NCI-H1092 (cell line): ENCODE results near the gene CTF1.
"Not testable (repeated sequence)": the region's sequence is repeated elsewhere in the genome, so short reads cannot be mapped to it uniquely, and the experiment has no call there.

Experiments
- DNase-seq: peaks from one replicate; lab custom pipeline; 2025; lab: John Stamatoyannopoulos, UW

The CTF1 gene

GRCh38 chr16:30930160-30930571, 33.8 kb downstream of the CTF1 start:
- no peak for DNase-seq

GRCh38 chr16:30931068-30931650, 34.7 kb downstream of the CTF1 start:
- DNase-seq: no peak

- DNase-seq: no peak
Measured at GRCh38 chr16:30934827-30935557, 38.6 kb downstream of the CTF1 start.

DNA sequence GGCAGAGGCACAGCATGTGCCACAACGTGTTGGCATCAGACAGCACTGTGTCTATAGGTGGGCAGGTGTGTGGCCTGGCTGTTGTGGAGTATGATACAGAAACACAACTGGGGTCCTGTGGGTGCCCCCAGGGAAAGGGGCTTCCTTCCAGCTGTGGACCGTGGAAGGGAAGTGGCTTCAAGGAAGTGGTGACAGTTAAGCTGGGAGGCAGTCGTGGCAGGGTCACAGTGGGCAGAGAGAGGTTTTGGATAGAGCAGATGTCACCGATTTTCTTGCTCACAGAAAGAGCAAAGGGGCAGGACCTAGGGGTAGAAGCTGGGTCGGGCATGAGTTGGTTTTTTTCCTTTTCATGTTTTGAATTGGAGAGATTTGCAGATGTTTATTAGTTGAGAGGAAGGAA, 41.3 kb downstream of the CTF1 start:
- no peak for DNase-seq

- DNase-seq: not testable (repeated sequence)
Measured at GRCh38 chr16:30939571-30939970, 43.2 kb downstream of the CTF1 start.

GRCh38 chr16:30941600-30942425, 45.4 kb downstream of the CTF1 start:
- DNase-seq: peak; percentile 32

DNA sequence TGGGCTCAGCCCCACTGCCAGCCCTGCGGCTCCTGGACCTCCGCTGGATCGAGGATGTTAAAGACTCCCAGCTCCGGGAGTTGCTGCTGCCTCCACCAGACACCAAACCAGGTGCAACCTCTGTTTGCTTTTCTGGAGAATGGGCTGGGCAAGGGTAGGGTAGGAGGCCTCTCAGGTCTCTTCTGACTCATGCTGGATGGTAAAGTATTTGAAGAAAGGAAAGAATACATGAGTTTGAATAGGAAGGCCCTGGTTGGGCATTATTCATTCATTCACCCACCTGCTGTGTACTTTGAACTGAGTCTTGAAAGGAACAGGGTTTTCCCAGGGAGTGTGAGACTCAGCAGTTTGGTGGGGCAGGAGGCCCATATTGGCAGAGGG, 46.0 kb downstream of the CTF1 start:
- no peak for DNase-seq

DNA sequence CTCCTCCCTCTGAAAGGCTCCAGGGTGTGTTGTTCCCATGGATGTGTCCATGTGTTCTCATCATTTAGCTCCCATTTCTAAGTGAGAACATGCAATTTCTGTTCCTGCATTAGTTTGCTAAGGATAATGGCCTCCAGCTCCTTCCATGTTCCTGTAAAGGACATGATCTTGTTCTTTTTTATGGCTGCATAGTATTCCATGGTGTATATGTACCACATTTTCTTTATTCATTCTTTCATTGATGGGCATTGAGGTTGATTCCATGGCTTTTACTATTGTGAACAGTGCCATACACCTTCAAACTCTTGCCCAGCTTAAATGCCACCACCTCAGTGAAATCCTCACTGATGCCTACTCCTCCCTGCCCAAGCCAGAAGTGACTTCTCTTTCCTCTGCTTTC, 47.9 kb downstream of the CTF1 start:
- no peak for DNase-seq

DNA sequence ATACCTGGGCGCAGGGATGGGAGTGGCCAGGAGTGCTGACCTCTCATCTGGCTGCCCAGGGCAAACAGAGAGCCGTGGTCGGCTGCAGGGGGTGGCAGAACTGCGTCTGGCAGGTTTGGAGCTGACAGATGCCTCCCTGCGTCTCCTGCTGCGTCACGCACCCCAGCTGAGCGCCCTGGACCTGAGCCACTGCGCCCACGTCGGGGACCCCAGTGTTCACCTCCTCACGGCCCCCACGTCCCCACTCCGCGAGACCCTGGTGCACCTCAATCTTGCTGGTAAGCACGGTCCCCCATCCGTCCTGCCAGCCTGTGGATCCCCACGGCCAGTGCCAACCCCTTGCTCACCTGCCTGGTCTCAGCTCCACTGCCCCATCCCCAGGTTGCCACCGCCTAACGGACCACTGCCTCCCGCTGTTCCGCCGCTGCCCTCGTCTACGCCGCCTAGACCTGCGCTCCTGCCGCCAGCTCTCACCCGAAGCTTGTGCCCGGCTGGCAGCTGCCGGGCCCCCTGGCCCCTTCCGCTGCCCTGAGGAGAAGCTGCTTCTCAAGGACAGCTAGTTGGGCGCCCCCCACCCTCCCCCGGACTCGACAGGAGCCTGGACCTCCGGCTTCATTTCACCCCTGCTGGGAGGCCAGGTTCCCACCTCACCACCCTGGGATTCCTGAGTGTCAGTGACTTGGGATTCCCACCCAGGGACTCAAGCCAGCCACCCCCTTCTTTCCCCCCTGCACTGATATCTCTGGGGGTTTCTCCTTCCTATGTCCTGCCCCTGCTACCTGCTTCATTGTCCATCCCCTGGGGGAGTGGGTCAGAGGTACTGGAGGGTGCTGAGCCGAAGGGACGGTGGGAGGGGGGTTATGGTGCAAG, 50.5 kb downstream of the CTF1 start:
- DNase-seq: no peak

DNA sequence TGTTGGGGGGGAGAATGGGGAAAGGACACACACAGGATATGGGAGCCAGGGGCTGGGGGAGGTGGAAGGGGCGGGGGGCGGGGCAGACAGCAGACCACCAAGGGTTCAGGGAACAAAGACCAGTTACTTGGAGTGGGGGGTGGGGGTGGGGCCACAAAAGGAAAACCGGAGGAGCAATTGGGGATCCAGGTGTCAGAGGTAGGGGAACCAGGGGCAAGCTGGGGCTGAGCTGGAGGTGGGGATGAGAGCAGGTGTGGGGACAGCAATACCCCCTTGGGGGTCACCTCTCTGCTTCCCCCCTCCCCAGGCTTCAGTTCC, 51.1 kb downstream of the CTF1 start:
- DNase-seq: no peak

GRCh38 chr16:30947859-30948666, 51.6 kb downstream of the CTF1 start:
- DNase-seq: no peak

GRCh38 chr16:30948667-30949649, 52.5 kb downstream of the CTF1 start, which contains the start of gene ORAI3:
ORAI3 (plus strand) TSS chr16:30949068; CDS start chr16:30949290, 222 bp downstream.
- no peak for DNase-seq

GRCh38 chr16:30949650-30950515, 53.5 kb downstream of the CTF1 start:
- no peak for DNase-seq

DNA sequence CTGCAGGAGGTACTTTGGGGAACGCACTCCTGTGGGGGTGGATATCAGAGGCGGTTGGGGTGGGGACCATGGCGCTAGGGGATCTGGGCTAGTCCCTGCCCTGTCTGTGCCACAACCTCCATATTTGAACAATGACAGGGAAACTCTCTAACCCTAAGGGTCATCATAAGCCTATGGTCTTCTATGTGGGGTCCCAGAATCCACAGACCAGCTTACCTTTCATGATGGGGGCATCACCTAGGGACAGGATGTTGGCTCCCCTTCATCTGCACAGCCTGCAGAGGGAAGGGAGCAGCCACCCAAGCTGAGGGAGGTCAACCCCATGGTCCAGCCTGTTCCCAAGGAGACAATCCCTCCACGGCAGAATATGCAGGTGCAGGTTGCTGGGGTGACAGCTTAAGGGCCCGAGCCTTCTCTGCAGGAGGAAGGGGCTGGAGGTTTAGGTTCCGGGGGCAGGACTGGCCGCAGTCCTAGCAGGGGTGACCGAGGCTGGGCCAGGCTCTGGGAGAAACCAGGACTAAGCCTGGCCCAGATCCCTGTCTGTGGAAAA, 54.2 kb downstream of the CTF1 start:
- DNase-seq: no peak

DNA sequence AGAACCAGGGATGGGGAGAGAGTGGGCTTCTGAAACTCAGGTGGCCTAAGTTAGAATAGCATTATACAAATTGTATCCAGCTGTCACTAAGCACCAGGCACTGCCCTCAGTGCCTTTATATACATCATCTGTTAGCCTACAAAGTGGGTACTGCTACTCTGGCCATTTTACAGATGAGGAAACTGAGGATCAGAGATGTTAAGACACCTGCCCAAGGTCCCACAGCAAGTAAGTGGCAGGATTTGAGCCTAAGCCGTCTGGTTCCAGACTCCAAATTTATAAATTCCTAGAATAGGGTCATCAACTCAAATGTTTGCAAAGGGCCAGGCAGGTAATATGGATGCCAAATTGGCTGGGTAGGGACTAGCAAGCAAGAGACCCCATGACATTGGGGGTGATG, 54.8 kb downstream of the CTF1 start:
- DNase-seq: no peak

DNA sequence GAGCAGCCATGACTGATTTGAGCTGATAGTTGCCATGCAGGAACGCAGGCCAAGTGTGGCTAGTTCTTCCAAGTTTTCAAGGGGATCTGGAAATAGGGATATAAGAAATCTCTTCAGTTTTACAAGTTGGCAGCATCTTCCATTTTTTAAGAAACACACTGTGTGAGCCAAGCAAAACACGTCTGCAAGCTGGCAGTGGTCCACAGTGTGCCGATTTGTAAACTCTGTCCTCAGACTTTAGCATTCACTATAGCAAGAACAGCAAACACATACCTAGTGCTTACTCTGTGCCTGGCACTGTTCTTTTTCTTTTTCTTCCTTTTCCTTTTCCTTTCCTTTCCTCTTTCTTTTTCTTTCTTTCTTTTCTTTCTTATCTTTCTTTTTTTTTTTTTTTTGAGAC, 55.3 kb downstream of the CTF1 start:
- no peak for DNase-seq

GRCh38 chr16:30953111-30953510, 56.7 kb downstream of the CTF1 start:
- DNase-seq: no peak
